ENCODE results near the gene ACTL7A. TPM values are rescaled to one million over a fixed set of nuclear protein-coding genes. Genes with fewer than 3 reads are reported as not detected.

The ACTL7A gene
- total and polyA plus RNA-seq, 5 donors = not detected

DNA sequence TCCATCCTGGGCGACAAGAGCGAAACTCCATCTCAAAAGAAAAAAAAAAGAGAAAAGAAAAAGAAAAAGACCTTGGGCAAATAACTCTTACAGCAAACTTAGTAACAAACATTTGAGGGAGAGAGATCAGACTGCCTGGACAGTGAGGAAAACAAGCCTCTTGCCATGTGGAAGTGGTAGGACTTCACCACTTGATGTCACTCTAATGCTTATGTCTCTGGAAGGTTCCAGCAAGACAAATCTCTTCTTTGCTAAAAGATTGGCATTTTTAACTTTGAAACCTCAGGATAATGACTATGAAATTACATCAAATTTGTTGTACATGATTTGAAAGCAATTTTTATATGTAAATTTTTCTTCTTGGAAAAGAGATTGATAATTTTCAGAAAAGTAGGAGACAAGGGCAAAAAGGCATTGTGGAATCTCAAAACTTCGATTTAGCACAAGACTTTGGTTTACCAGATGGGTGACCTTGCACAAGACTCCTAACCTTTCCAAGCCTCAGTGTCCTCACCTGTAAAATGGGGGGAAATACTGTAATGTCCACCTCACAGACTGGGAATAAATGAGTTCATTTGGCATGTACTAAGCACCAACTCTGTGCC, 11.7 kb upstream of the ACTL7A start:
- no peak for ATAC-seq
- H3K4me3 ChIP-seq (ENCODE audit: low read length) = no peak overlapping the region
- intact Hi-C loops (cut with DNase I) = no loop called here
- H3K9me3 ChIP-seq (ENCODE audit: control insufficient read depth, low read length) = no peaks in the 10 kb centered on the region
- H3K4me1 ChIP-seq (ENCODE audit: control insufficient read depth, insufficient read depth, low read length) = no peaks in the 10 kb centered on the region
- H3K27ac ChIP-seq (ENCODE audit: low read length) = no peak overlapping the region
- 96% methylated on average over 3 of the region's 3 CpGs for WGBS
- no peaks in the 10 kb centered on the region for H3K27me3 ChIP-seq (ENCODE audit: control insufficient read depth, insufficient read depth)
- no peak for DNase-seq

DNA sequence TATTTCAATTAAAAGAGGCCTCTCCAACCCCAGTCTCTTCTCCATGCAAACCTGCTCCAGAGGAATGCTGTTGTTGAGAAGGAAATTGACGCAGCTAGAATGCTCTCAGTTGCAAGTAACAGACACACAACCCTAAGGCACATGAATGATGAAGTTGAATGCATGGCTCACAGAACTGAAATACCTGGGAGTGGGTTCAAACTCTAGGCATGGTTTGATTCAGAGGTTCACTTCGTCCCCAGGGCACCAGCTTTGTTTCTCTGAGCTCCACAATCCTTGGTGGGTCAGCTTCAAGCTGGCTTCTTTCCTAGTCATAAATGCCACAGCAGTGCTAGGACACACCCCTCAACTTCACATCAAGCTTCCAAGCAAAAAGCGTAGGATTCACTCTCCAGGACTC, 10.9 kb upstream of the ACTL7A start:
- no peak overlapping the region for H3K4me3 ChIP-seq (ENCODE audit: low read length)
- no peak for ATAC-seq
- H3K27ac ChIP-seq (ENCODE audit: low read length) = no peak overlapping the region
- no peak for DNase-seq
- no peaks in the 10 kb centered on the region for H3K4me1 ChIP-seq (ENCODE audit: control insufficient read depth, insufficient read depth, low read length)
- H3K27me3 ChIP-seq (ENCODE audit: control insufficient read depth, insufficient read depth) = no peaks in the 10 kb centered on the region
- no peaks in the 10 kb centered on the region for H3K9me3 ChIP-seq (ENCODE audit: control insufficient read depth, low read length)
- 84% methylated on average over 3 of the region's 3 CpGs for WGBS
- intact Hi-C loops (cut with DNase I) = no loop called here

DNA sequence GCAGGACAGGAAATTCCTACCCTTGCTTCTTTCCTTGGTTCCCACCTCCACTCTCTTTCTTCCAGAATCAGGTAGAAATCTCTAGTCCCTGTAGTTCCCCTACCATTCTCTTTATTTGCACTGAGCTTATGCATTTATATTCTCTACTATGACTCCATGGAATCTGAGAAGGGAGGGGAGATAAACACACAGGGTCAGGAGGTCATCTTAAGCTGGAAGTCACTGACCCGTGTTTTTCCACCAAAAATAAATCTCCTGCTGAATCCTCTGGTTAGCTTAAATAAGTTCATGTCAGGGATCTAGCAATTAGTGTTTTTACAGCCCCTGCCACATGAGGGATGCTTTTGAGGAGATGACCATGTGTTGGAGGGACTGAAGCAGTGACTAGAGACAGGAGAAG, 10.0 kb upstream of the ACTL7A start:
- H3K4me1 ChIP-seq (ENCODE audit: control insufficient read depth, insufficient read depth, low read length) = no peaks in the 10 kb centered on the region
- 21% methylated on average over 1 of the region's 1 CpG for WGBS
- no peaks in the 10 kb centered on the region for H3K27me3 ChIP-seq (ENCODE audit: control insufficient read depth, insufficient read depth)
- ATAC-seq = peak in 1 of 2 donors; percentile 17
- H3K9me3 ChIP-seq (ENCODE audit: control insufficient read depth, low read length) = no peaks in the 10 kb centered on the region
- no peak for DNase-seq
- H3K27ac ChIP-seq (ENCODE audit: low read length) = no peak overlapping the region
- intact Hi-C loops (cut with DNase I) = no loop called here
- H3K4me3 ChIP-seq (ENCODE audit: low read length) = no peak overlapping the region

DNA sequence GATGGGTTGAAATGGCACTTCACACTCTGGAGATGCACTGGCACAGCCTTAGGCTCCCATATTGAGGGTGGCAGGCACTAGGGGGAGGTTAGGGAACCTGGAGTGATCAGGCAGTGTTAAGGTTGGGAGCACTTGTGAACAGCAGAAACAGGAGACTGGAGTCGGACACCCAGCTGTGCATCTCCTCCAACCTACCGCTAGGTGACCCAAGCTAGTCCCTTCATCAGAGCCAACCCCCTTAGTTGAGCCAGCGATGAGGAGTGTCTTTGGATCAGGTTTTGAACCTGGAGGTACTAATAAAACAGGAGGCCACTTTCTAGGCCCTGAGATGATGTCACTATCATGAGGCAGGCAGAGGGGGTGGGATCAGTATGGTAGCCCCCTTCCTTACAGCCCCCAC, 8.0 kb upstream of the ACTL7A start:
- intact Hi-C loops (cut with DNase I) = no loop called here
- Histone ChIP-seq H3K27ac (ENCODE audit: low read length) (no peak overlapping the region), H3K4me1 (ENCODE audit: control insufficient read depth, insufficient read depth, low read length) (no peaks in the 10 kb centered on the region), H3K9me3 (ENCODE audit: control insufficient read depth, low read length) (no peaks in the 10 kb centered on the region), H3K4me3 (ENCODE audit: low read length) (no peak overlapping the region), H3K27me3 (ENCODE audit: control insufficient read depth, insufficient read depth) (no peaks in the 10 kb centered on the region)
- ATAC-seq = no peak
- no peak for DNase-seq
- 92% methylated on average over 3 of the region's 3 CpGs for WGBS

DNA sequence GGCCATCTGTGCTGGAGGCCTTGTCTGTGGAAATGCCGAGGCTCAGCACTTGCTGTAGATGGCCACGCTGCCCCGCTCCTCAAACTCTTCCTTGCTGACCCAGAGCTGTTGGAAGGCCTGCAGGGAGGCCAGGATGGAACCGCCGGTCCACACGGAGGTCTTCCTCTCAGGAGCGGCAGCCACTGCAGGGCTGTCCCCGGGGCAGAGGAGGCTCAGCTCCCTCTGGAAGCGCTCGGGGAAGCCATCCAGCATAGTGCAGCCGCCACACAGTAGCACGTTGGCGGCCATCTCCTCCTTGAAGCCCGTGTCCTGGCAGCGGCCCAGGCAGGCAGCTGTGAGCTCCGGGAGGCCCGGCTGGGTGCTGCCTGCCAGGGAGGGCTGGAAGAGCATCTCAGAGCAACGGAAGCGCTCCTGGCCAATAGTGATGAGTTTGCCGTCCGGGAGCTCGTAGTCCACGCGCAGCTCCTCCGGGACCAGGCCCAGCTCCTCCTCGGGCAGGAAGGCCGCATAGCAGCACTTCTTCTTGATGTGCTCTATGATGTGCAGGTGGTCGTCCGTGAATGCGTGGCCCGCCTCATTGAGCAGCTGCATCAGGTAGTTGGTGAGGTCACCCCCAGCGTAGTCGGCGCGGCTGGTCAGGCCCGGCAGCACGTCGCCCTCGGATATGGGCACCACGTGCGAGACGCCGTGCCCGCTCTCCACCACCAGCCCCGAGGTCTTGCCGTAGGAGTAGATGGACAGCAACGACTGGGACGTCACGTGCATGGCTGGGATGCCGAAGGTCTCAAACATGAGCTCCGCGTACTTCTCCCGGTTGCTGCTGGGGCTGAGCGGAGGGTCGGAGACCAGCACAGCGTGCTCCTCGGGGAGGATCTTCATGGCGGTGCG, 7.2 kb upstream of the ACTL7A start:
- H3K27me3 ChIP-seq (ENCODE audit: control insufficient read depth, insufficient read depth) = no peaks in the 10 kb centered on the region
- DNase-seq (peak in 2 of 3 donors; percentile 59 to 69), ATAC-seq (peak in 1 of 2 donors; percentile 27)
- H3K4me1 ChIP-seq (ENCODE audit: control insufficient read depth, insufficient read depth, low read length) = no peaks in the 10 kb centered on the region
- intact Hi-C loops (cut with DNase I) = no loop called here
- WGBS = 89% methylated on average over 59 of the region's 59 CpGs
- no peak overlapping the region for H3K27ac ChIP-seq (ENCODE audit: low read length)
- H3K4me3 ChIP-seq (ENCODE audit: low read length) = no peak overlapping the region
- H3K9me3 ChIP-seq (ENCODE audit: control insufficient read depth, low read length) = no peaks in the 10 kb centered on the region

DNA sequence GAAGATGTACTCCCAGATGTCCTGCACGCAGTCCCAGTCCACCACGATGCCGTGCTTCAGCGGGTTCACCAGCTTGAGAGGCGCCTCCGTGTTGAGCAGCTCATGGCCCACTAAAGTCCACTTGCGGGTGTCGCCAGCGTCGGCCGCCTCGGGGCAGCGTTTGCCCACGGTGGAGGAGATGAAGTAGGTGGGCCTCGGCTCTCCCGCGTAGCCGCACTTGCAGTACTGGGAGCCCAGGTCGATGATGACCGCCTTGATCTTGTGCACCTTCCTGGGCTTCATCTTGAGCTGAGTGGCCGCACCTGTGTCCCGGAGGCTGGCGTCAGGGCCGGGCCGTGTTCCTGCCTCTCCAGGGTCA, 6.6 kb upstream of the ACTL7A start:
- WGBS = 96% methylated on average over 25 of the region's 25 CpGs
- no peaks in the 10 kb centered on the region for H3K27me3 ChIP-seq (ENCODE audit: control insufficient read depth, insufficient read depth)
- no peaks in the 10 kb centered on the region for H3K4me1 ChIP-seq (ENCODE audit: control insufficient read depth, insufficient read depth, low read length)

DNA sequence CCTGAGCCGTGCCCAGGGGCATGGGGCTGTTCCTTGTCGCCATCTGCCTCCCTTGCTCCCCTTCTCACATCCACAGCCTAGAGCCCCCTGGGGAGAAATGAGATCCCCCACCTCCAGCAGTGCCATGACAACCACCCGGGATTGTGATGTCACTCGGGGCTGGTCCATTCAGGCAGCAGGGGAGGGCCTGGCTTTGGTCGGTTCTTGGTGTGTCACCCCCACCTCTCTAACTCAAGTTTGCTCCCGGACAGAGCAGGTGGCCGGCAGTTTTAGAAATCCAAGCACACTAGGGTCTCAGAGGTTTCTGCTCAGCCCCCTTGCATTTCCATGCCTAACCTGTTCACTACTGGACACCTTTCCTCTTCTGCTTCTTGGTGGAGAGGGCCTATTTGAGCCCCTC, 6.2 kb upstream of the ACTL7A start, which contains the start of gene ACTL7B:
Gene ACTL7B (minus strand): TSS at position 99 of the 400 bp plus-strand sequence. CDS start 56 bp downstream, at position 43.
- H3K4me1 ChIP-seq (ENCODE audit: control insufficient read depth, insufficient read depth, low read length) = no peaks in the 10 kb centered on the region
- no peak for ATAC-seq
- no peak within 1 kb of the TSS for H3K27ac ChIP-seq (ENCODE audit: low read length)
- 83% methylated on average over 7 of the region's 7 CpGs for WGBS
- intact Hi-C loops (cut with DNase I) = no loop called here
- no peak for DNase-seq
- H3K27me3 ChIP-seq (ENCODE audit: control insufficient read depth, insufficient read depth) = no peaks in the 10 kb centered on the region
- no peaks in the 10 kb centered on the region for H3K9me3 ChIP-seq (ENCODE audit: control insufficient read depth, low read length)
- no peak within 1 kb of the TSS for H3K4me3 ChIP-seq (ENCODE audit: low read length)

More for the DNA sequence above, 6.6 kb upstream of the ACTL7A start:
- intact Hi-C loops (cut with DNase I) = no loop called here
- DNase-seq (peak in 1 of 3 donors; percentile 39), ATAC-seq (no peak)
- no peaks in the 10 kb centered on the region for H3K9me3 ChIP-seq (ENCODE audit: control insufficient read depth, low read length)
- H3K27ac ChIP-seq (ENCODE audit: low read length) = no peak overlapping the region
- no peak overlapping the region for H3K4me3 ChIP-seq (ENCODE audit: low read length)

DNA sequence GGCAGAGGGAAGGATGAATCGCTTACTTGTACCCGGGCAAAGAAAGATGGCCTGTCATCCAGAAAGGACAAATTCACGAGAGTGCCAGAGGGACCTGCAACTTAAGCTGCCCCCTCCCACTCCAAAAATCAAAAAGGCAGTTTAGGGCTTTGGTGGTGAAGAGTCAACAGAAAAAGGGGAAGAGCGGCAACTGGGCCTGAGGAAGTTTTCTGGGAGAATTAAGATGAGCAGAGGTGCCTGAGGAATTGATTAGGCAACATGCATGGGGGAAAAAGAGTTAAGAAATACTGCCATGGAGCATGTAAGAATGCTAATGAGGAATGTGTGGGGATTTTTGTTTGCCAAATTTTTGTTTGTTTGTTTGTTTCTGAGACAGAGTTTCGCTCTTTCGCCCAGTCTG, 4.5 kb upstream of the ACTL7A start:
- intact Hi-C loops (cut with DNase I) = no loop called here
- Histone ChIP-seq H3K4me3 (ENCODE audit: low read length) (no peak overlapping the region), H3K27ac (ENCODE audit: low read length) (no peak overlapping the region), H3K9me3 (ENCODE audit: control insufficient read depth, low read length) (no peaks in the 10 kb centered on the region), H3K4me1 (ENCODE audit: control insufficient read depth, insufficient read depth, low read length) (no peaks in the 10 kb centered on the region), H3K27me3 (ENCODE audit: control insufficient read depth, insufficient read depth) (no peaks in the 10 kb centered on the region)
- 91% methylated on average over 6 of the region's 6 CpGs for WGBS
- DNase-seq (no peak), ATAC-seq (no peak)

DNA sequence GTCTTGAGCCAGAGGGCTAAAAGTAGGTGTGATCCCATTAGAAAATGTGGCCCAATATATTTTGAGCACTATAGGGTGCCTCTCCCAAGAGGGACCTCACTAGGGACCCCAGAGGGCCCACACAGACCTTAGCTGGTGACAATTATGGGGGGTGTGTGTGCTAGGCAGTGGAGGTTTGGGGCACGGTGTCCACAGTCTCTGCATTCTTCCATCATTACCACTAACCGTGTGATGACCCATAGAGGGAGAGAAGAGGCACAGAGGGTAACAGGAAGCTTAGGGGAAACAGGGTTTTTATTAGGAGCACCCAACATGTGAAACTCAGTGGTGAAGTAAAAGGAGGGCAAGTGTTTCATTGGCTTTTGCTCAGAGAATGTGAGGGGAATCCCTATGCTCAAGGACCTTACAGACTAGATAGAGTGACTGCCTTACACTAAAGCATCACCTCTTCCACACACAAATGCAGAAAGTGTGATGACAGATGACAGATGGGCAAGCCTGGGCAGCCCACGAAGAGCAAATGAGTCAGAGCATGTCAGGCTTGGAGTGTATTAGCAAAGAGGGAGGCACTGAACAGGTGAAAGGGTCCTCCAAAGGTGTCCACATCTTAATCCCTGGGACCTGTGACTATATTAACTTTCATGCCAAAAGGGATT, 2.5 kb upstream of the ACTL7A start:
- no peak overlapping the region for H3K27ac ChIP-seq (ENCODE audit: low read length)
- intact Hi-C loops (cut with DNase I) = no loop called here
- no peaks in the 10 kb centered on the region for H3K4me1 ChIP-seq (ENCODE audit: control insufficient read depth, insufficient read depth, low read length)
- DNase-seq (no peak), ATAC-seq (no peak)
- no peaks in the 10 kb centered on the region for H3K9me3 ChIP-seq (ENCODE audit: control insufficient read depth, low read length)
- H3K4me3 ChIP-seq (ENCODE audit: low read length) = no peak overlapping the region
- no peaks in the 10 kb centered on the region for H3K27me3 ChIP-seq (ENCODE audit: control insufficient read depth, insufficient read depth)
- WGBS = 71% methylated on average over 3 of the region's 3 CpGs

DNA sequence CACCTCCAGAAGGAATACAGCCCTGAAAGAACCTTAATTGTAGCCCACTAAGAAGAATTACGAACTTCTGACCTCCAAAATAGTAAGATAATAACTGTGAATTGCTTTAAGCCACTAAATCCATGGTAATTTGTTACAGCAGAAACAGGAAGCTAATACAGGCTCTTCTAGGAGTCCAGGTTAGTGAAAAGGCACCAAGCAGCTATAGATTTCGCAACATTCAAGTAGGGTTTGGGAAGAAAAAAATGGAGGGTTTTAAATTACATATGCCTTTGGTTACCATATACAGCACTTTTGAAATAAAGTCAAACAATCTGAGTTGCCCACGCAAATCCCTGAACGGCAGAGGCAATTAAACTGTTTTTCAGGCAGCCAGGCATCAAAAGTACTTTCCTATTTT, 1.7 kb upstream of the ACTL7A start:
- Histone ChIP-seq H3K4me3 (ENCODE audit: low read length) (no peak overlapping the region), H3K27me3 (ENCODE audit: control insufficient read depth, insufficient read depth) (no peaks in the 10 kb centered on the region), H3K27ac (ENCODE audit: low read length) (no peak overlapping the region), H3K4me1 (ENCODE audit: control insufficient read depth, insufficient read depth, low read length) (no peaks in the 10 kb centered on the region), H3K9me3 (ENCODE audit: control insufficient read depth, low read length) (no peaks in the 10 kb centered on the region)
- WGBS = 74% methylated on average over 4 of the region's 4 CpGs
- no peak for DNase-seq
- intact Hi-C loops (cut with DNase I) = no loop called here
- ATAC-seq = no peak

DNA sequence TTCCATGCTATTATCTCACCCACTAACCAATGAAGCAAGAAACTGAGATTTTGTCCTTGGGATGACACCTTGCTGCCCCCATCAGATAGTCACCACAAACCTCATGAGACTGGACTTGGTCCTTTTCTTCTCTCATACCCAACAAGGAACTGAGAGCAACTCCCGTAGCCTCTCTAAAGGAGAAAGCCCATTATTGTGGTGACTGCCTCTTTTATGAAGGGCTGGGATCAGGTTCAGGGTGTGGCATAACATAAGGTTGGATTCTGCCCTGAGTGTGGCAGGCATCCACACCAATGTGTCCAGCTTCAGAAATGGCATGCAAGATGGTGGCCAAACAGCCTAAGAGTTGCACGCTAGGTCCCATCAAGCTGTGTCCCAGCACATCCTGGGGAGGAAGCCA, 1.3 kb upstream of the ACTL7A start:
- no peaks in the 10 kb centered on the region for H3K27me3 ChIP-seq (ENCODE audit: control insufficient read depth, insufficient read depth)
- no peak for DNase-seq
- ATAC-seq = no peak
- intact Hi-C loops (cut with DNase I) = no loop called here
- H3K4me1 ChIP-seq (ENCODE audit: control insufficient read depth, insufficient read depth, low read length) = peaks cover under 1% of the 10 kb centered on the region
- 94% methylated on average over 2 of the region's 2 CpGs for WGBS
- H3K4me3 ChIP-seq (ENCODE audit: low read length) = no peak overlapping the region
- no peaks in the 10 kb centered on the region for H3K9me3 ChIP-seq (ENCODE audit: control insufficient read depth, low read length)
- no peak overlapping the region for H3K27ac ChIP-seq (ENCODE audit: low read length)

All from right cardiac atrium (tissue), 5 donors.